RPMI7951 (cell line): ENCODE data around the gene TTN. TPM values are rescaled to one million over a fixed set of nuclear protein-coding genes. Genes with fewer than 3 reads are reported as not detected.

ENCODE experiments used
- DNase-seq: peaks from one replicate; pipeline ENCODE4 v3.0.0-alpha.2; 2012; ENCODE audit warnings: low read depth
- total RNA-seq: library from RNA; depleted of rRNA; stranded (reverse); fragments of >200 nt; shearing (Covaris generic); gene quantifications from 2 replicates; pipeline ENCODE4 v1.2.3, GENCODE V29; 2014

The TTN gene
- total RNA-seq, 1 experiment from 2014 or later, result 0.12 TPM

GRCh38 chr2:178734518-178734917, 72.7 kb downstream of the TTN start:
- no peak for DNase-seq

GRCh38 chr2:178733975-178734374, 73.2 kb downstream of the TTN start:
- DNase-seq, result no peak

- DNase-seq, result no peak
Observed at GRCh38 chr2:178732913-178733312, 74.3 kb downstream of the TTN start.

- DNase-seq, result no peak
Observed at GRCh38 chr2:178731300-178731699, 75.9 kb downstream of the TTN start.

- no peak for DNase-seq
Observed at GRCh38 chr2:178730049-178730448, 77.2 kb downstream of the TTN start.

- no peak for DNase-seq
Observed at GRCh38 chr2:178723786-178724346, 83.4 kb downstream of the TTN start.

GRCh38 chr2:178722296-178722695, 84.9 kb downstream of the TTN start:
- no peak for DNase-seq

- DNase-seq, result no peak
Observed at GRCh38 chr2:178718988-178719387, 88.2 kb downstream of the TTN start.

GRCh38 chr2:178718283-178718682, 88.9 kb downstream of the TTN start:
- DNase-seq, result no peak

GRCh38 chr2:178716394-178716793, 90.8 kb downstream of the TTN start:
- no peak for DNase-seq

- no peak for DNase-seq
Observed at GRCh38 chr2:178715366-178715765, 91.9 kb downstream of the TTN start.

- DNase-seq, result no peak
Observed at GRCh38 chr2:178707476-178707875, 99.7 kb downstream of the TTN start.

GRCh38 chr2:178704876-178705275, 102.3 kb downstream of the TTN start:
- no peak for DNase-seq

GRCh38 chr2:178702361-178702760, 104.9 kb downstream of the TTN start:
- no peak for DNase-seq

GRCh38 chr2:178700922-178701342, 106.3 kb downstream of the TTN start:
- peak; percentile 34 for DNase-seq

- no peak for DNase-seq
Observed at GRCh38 chr2:178700136-178700535, 107.1 kb downstream of the TTN start.

- DNase-seq, result no peak
Observed at GRCh38 chr2:178692845-178693244, 114.4 kb downstream of the TTN start.

- DNase-seq, result no peak
Observed at GRCh38 chr2:178689808-178690207, 117.4 kb downstream of the TTN start.

GRCh38 chr2:178683877-178684276, 123.3 kb downstream of the TTN start:
- no peak for DNase-seq

- no peak for DNase-seq
Observed at GRCh38 chr2:178681081-178681480, 126.1 kb downstream of the TTN start.

- peak; percentile 4 for DNase-seq
Observed at GRCh38 chr2:178679891-178680290, 127.3 kb downstream of the TTN start.

- DNase-seq, result no peak
Observed at GRCh38 chr2:178677599-178677998, 129.6 kb downstream of the TTN start.

- no peak for DNase-seq
Observed at GRCh38 chr2:178676046-178676445, 131.2 kb downstream of the TTN start.

- DNase-seq, result no peak
Observed at GRCh38 chr2:178674122-178674521, 133.1 kb downstream of the TTN start.
